Esophagus squamous epithelium (tissue), 5 donors: ENCODE measurements around the gene TMOD1. TPM values are rescaled to one million over a fixed set of nuclear protein-coding genes. Genes with fewer than 3 reads are reported as not detected.

Experiments
- DNase-seq: peaks from one replicate; lab custom pipeline; 2025; lab: John Stamatoyannopoulos, UW
- H3K27ac ChIP-seq, 4 donors: fragments of 200-600 bp; sonication (generic); one replicate each; pipeline ENCODE4 v1.5.1; 2016 to 2019; ENCODE audit warnings: mild to moderate bottlenecking in 1 of 4
- H3K27me3 ChIP-seq, 4 donors: fragments of 200-600 bp; sonication (generic); 1 replicate in 3 of 4; 2 replicates in 1 of 4; pipeline versions ENCODE4 v1.5.1 to v1.6.0; 2017 to 2021; ENCODE audit warnings: antibody characterized with exemption in 1 of 4
- H3K36me3 ChIP-seq, 3 donors: fragments of 200-600 bp; sonication (generic); one replicate each; pipeline ENCODE4 v1.5.1; 2016 to 2019
- H3K4me1 ChIP-seq, 3 donors: fragments of 200-600 bp; sonication (generic); one replicate each; pipeline ENCODE4 v1.5.1; 2017 to 2019
- H3K4me3 ChIP-seq, 4 donors: fragments of 200-600 bp; sonication (generic); 1 replicate in 3 of 4; 2 replicates in 1 of 4; pipeline ENCODE4 v1.5.1; 2016 to 2019; ENCODE audit warnings: mild to moderate bottlenecking in 2 of 4, moderate library complexity in 1 of 4
- H3K9me3 ChIP-seq, 3 donors: fragments of 200-600 bp; sonication (generic); one replicate each; pipeline ENCODE4 v1.5.1; 2016 to 2019
- POLR2A ChIP-seq, 4 donors: fragments of 450-650 bp; IDR thresholded peaks; one replicate each; pipeline ENCODE4 v1.6.1; 2017; ENCODE audit warnings: antibody characterized with exemption in 4 of 4, mild to moderate bottlenecking in 4 of 4, moderate library complexity in 3 of 4
- WGBS, 2 donors: methylation state at CpG; one replicate each; pipeline ENCODE4 v1.1.5; 2018; 5-methylcytosine and 5-hydroxymethylcytosine counted together
- intact Hi-C: fragments of 100-400 bp; cut with DNase I; formaldehyde crosslinking; loops from one replicate; pipeline ENCODE4 v1.15.0; 2022
- total RNA-seq, 4 donors: library from RNA; depleted of rRNA; stranded (reverse); fragments of >200 nt; gene quantifications; one replicate each; pipeline ENCODE4 v1.1.0, GENCODE V29; 2016
- TF ChIP-seq, protein P1 (sequence below), 6 experiments: fragments of 450-650 bp in 4 of 6; fragments of 200-600 bp in 2 of 6; sonication (generic) in 2 of 6; IDR thresholded peaks; one replicate each; pipeline ENCODE4 v1.5.1; 2016 to 2019; ENCODE audit warnings: antibody characterized with exemption in 6 of 6, mild to moderate bottlenecking in 4 of 6, moderate library complexity in 4 of 6
- donor health status: DM: yes; HTN: yes; CAD: no.

TMOD1 gene
- total RNA-seq, 4 donors from 2014 or later = 0.15 to 13.4 (median 2.4) TPM

DNA sequence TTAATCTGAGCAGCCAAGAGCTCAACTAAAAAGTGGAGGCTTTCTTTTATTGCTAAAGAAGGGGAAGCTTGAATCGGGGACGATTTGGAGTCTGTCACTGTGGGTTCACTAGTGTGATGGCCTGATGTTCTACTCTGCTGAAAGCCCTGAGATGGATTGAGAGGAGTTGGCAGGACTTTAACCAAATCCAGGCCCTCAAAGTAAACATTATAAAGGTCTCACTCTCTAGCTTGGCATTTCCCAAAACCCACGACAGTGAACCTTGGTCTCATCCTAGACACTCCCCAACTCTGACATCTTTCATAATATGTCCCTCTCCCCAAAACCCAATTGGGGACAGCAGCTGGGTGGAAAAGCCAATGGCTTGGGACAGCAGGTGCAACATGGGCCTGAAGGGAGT lies 32.7 kb downstream of the TMOD1 start:
- DNase-seq = no peak
- no peak for TF ChIP-seq POLR2A (IDR thresholded peaks at IDR 0.05)
- TF ChIP-seq, protein P1, sequence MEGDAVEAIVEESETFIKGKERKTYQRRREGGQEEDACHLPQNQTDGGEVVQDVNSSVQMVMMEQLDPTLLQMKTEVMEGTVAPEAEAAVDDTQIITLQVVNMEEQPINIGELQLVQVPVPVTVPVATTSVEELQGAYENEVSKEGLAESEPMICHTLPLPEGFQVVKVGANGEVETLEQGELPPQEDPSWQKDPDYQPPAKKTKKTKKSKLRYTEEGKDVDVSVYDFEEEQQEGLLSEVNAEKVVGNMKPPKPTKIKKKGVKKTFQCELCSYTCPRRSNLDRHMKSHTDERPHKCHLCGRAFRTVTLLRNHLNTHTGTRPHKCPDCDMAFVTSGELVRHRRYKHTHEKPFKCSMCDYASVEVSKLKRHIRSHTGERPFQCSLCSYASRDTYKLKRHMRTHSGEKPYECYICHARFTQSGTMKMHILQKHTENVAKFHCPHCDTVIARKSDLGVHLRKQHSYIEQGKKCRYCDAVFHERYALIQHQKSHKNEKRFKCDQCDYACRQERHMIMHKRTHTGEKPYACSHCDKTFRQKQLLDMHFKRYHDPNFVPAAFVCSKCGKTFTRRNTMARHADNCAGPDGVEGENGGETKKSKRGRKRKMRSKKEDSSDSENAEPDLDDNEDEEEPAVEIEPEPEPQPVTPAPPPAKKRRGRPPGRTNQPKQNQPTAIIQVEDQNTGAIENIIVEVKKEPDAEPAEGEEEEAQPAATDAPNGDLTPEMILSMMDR (IDR thresholded peaks at IDR 0.05) = no peak
- Histone ChIP-seq H3K4me3 (no peak overlapping the region), H3K36me3 (no peaks in the 10 kb centered on the region), H3K27me3 (no peaks in the 10 kb centered on the region), H3K9me3 (no peaks in the 10 kb centered on the region), H3K27ac (no peak overlapping the region), H3K4me1 (peaks cover 0 to 20% (median 8%) of the 10 kb centered on the region in 3 donors)
- WGBS, 2 donors = 90 to 92% methylated on average over 3 of the region's 3 CpGs
- intact Hi-C loops = no loop called here

DNA sequence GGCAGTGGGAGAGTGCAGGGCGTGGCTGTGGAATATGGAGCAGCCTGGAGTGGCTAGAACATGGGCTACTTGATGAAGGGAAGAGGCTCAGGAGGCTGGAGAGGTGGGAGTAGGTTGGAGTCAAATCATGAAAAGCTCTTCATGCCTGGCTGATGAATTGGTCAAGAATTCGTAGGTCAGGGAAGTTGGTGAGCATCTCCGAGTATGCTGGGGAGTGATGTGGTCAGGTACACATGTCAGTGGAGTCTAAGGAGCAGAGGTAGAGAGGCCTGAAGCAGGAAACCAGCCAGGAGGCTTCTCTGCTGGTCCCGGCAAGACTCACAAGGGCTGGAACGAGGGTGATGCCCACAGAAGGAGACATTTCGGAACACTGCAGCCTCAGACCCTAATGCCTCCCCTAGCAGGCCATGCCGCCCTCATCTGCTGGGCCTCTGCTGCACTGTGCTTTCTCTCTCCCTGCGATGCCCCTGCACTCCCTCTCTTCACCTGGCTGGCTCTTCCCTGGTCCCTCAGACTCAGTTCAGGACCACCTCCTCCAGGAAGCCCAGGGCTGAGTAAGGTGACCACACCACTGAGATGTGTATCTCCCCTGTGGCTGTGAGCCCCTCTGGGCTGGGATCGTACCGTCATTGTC lies 33.6 kb downstream of the TMOD1 start:
- H3K27ac ChIP-seq = no peak overlapping the region

DNA sequence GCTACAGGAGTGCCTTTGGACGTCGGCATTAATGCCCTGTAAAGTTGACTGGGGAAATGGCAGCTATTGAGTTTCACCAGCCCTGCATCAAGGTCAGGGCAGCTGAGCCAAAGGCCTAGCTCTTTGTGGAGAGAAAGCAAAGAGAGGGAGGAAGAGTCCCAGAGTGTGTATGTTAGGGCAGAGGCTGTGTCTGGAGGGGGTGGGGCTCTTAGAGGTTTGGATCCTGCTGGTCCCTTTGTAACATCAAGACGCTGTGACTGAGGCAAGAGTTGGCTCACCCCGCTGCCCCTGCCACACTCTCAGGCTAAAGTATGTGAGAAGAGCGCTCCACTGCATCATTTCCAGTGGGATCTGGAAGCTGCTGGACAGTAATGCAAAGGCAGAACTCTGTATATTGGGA lies 34.3 kb downstream of the TMOD1 start:
- no peak overlapping the region for H3K4me3 ChIP-seq
- intact Hi-C loops = no loop called here
- H3K27me3 ChIP-seq = no peaks in the 10 kb centered on the region
- H3K4me1 ChIP-seq = peaks cover 0 to 12% (median 8%) of the 10 kb centered on the region in 3 donors
- no peak for TF ChIP-seq POLR2A (IDR thresholded peaks at IDR 0.05)
- TF ChIP-seq, protein P1 (IDR thresholded peaks at IDR 0.05) = no peak
- H3K9me3 ChIP-seq = no peaks in the 10 kb centered on the region
- no peak for DNase-seq
- WGBS, 2 donors = 82 to 100% methylated on average over 1 to 3 of the region's 5 CpGs
- H3K36me3 ChIP-seq = no peaks in the 10 kb centered on the region
- H3K27ac ChIP-seq = no peak overlapping the region

More for the DNA sequence above, 33.6 kb downstream of the TMOD1 start:
- H3K9me3 ChIP-seq = no peaks in the 10 kb centered on the region
- H3K4me3 ChIP-seq = no peak overlapping the region
- no peaks in the 10 kb centered on the region for H3K36me3 ChIP-seq
- H3K27me3 ChIP-seq = no peaks in the 10 kb centered on the region
- 80 to 82% methylated on average over 9 to 10 of the region's 10 CpGs for WGBS, 2 donors
- DNase-seq = no peak
- peaks cover 0 to 12% (median 8%) of the 10 kb centered on the region in 3 donors for H3K4me1 ChIP-seq
- no peak for TF ChIP-seq POLR2A (IDR thresholded peaks at IDR 0.05)
- TF ChIP-seq, protein P1 (IDR thresholded peaks at IDR 0.05) = no peak
- intact Hi-C loops = no loop called here

DNA sequence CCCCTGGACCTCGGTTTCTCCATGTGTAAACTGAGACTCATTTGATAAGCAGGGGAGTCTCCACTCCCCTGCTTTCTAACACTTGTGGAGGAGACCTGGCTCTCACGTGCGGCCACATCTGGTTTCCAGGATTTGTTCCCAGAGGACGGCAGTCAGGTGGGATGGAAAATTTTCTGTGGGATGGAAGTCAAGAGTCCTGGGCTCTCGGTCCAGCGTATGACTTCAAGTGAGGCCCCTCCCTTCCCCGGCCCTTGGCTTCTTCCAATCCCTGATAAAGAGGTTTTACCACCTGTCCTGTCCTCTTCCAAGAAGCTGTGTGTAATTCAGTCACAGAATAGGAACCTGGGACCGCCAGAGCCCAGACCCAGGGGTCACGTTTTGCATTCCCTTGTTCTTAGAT lies 35.0 kb downstream of the TMOD1 start:
- Histone ChIP-seq H3K27me3 (no peaks in the 10 kb centered on the region), H3K4me1 (peaks cover 0 to 9% (median 4%) of the 10 kb centered on the region in 3 donors), H3K9me3 (no peaks in the 10 kb centered on the region), H3K36me3 (no peaks in the 10 kb centered on the region), H3K27ac (no peak overlapping the region), H3K4me3 (no peak overlapping the region)
- no peak for TF ChIP-seq POLR2A (IDR thresholded peaks at IDR 0.05)
- TF ChIP-seq, protein P1 (IDR thresholded peaks at IDR 0.05) = no peak
- WGBS, 2 donors = 83 to 89% methylated on average over 8 to 9 of the region's 9 CpGs
- intact Hi-C loops = no loop called here
- DNase-seq = no peak

DNA sequence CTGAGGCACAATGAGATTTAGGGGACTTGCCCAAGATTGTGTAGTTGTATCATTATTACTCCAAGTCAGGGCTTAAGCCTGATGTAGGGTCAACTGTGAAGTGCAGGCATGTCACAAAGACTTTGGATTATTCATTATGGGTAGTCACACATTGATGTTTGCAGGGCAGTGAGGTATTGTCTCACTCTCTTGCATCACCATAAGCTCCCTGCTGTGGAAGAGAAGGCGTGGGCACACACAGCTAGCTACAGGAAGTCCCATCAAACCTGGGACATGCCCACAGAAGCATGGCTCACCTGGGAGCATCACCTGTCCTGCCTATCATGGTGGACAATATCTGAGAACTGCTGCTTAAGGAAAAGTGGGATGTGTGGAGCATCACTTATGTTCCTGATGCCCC lies 42.1 kb downstream of the TMOD1 start:
- intact Hi-C loops = no loop called here
- Histone ChIP-seq H3K27me3 (no peaks in the 10 kb centered on the region), H3K9me3 (no peaks in the 10 kb centered on the region), H3K4me3 (no peak overlapping the region), H3K36me3 (peaks cover 0 to 8% (median 0%) of the 10 kb centered on the region in 3 donors), H3K27ac (no peak overlapping the region), H3K4me1 (no peaks in the 10 kb centered on the region)
- DNase-seq = no peak
- WGBS, 2 donors = 71 to 86% methylated on average over 1 of the region's 1 CpG
- TF ChIP-seq, protein P1 (IDR thresholded peaks at IDR 0.05) = no peak
- no peak for TF ChIP-seq POLR2A (IDR thresholded peaks at IDR 0.05)
